Stimulated activated CD8-positive, alpha-beta memory T cell treated with anti-CD3 and anti-CD28 coated beads, Interleukin-7, amount 100 ng/mL, for 48 hours (primary cell): ENCODE measurements around the gene CHST8.
"Not testable (repeated sequence)": the region's sequence is repeated elsewhere in the genome, so short reads cannot be mapped to it uniquely, and the experiment has no call there.

Source experiments
- DNase-seq, 2 donors: peaks; one replicate each; pipeline ENCODE4 v3.0.0-alpha.2; 2020; ENCODE audit warnings: low read depth in 1 of 2; ENCODE audit errors: extremely low read depth in 1 of 2

Gene CHST8

GRCh38 chr19:33688171-33688992, 66.6 kb downstream of the CHST8 start:
- no peak for DNase-seq

GRCh38 chr19:33689138-33689746, 67.5 kb downstream of the CHST8 start:
- no peak for DNase-seq

GRCh38 chr19:33689868-33690267, 68.1 kb downstream of the CHST8 start:
- DNase-seq, result no peak

GRCh38 chr19:33690378-33691029, 68.8 kb downstream of the CHST8 start:
- DNase-seq, result no peak

GRCh38 chr19:33691030-33691427, 69.3 kb downstream of the CHST8 start:
- DNase-seq, result no peak

- DNase-seq, result no peak
Measured at GRCh38 chr19:33691736-33692135, 70.0 kb downstream of the CHST8 start.

- no peak for DNase-seq
Measured at GRCh38 chr19:33693678-33694077, 71.9 kb downstream of the CHST8 start.

GRCh38 chr19:33695547-33695946, 73.8 kb downstream of the CHST8 start:
- not testable (repeated sequence) for DNase-seq

GRCh38 chr19:33697766-33698165, 76.0 kb downstream of the CHST8 start:
- DNase-seq, result no peak

GRCh38 chr19:33698576-33699435, 77.1 kb downstream of the CHST8 start:
- DNase-seq, result no peak

GRCh38 chr19:33699754-33700407, 78.1 kb downstream of the CHST8 start:
- no peak for DNase-seq

- DNase-seq, result no peak
Measured at GRCh38 chr19:33700408-33701013, 78.8 kb downstream of the CHST8 start.

- no peak for DNase-seq
Measured at GRCh38 chr19:33701565-33701964, 79.8 kb downstream of the CHST8 start.

- DNase-seq, result no peak
Measured at GRCh38 chr19:33702606-33703437, 81.1 kb downstream of the CHST8 start.

GRCh38 chr19:33703438-33703750, 81.6 kb downstream of the CHST8 start:
- no peak for DNase-seq

GRCh38 chr19:33703821-33704220, 82.1 kb downstream of the CHST8 start:
- no peak for DNase-seq

GRCh38 chr19:33704271-33704670, 82.5 kb downstream of the CHST8 start:
- DNase-seq, result no peak

GRCh38 chr19:33705090-33705847, 83.5 kb downstream of the CHST8 start:
- DNase-seq, result no peak

- DNase-seq, result no peak
Measured at GRCh38 chr19:33705860-33706259, 84.1 kb downstream of the CHST8 start.
